Heart right ventricle (tissue), 16 donors: ENCODE results near the gene CD274. TPM values are rescaled to one million over a fixed set of nuclear protein-coding genes. Genes with fewer than 3 reads are reported as not detected.
"Not testable (repeated sequence)": the region's sequence is repeated elsewhere in the genome, so short reads cannot be mapped to it uniquely, and the experiment has no call there.

Experiments
- ATAC-seq, 8 donors: fragments of 200-7000 bp; cut with Tn5 transposase; one replicate each; pipeline ENCODE4 v1.9.1; 2020; ENCODE audit warnings: mild to moderate bottlenecking in 8 of 8, moderate library complexity in 8 of 8, moderate number of reproducible peaks in 1 of 8
- DNase-seq, 2 donors: peaks; one replicate each; pipeline ENCODE4 v3.0.0-alpha.2; 2020
- H3K27ac ChIP-seq, 10 donors: fragments of 200-600 bp; sonication (generic) in 2 of 10; one replicate each; pipeline versions ENCODE4 v1.5.0 to v1.8.0; 2020 to 2022; ENCODE audit warnings: mild to moderate bottlenecking in 3 of 10
- H3K27me3 ChIP-seq, 7 donors: fragments of 200-600 bp; one replicate each; pipeline ENCODE4 v1.8.0; 2021 to 2022; ENCODE audit warnings: mild to moderate bottlenecking in 2 of 7
- H3K36me3 ChIP-seq, 9 donors: fragments of 200-600 bp; sonication (generic) in 1 of 9; one replicate each; pipeline versions ENCODE4 v1.5.0 to v1.8.0; 2020 to 2022; ENCODE audit warnings: mild to moderate bottlenecking in 2 of 9
- H3K4me1 ChIP-seq, 9 donors: fragments of 200-600 bp; sonication (generic) in 1 of 9; one replicate each; pipeline versions ENCODE4 v1.5.0 to v1.8.0; 2020 to 2022; ENCODE audit warnings: mild to moderate bottlenecking in 4 of 9
- H3K4me3 ChIP-seq, 10 donors: fragments of 200-600 bp; sonication (generic) in 2 of 10; one replicate each; pipeline versions ENCODE4 v1.5.0 to v1.8.0; 2020 to 2022; ENCODE audit warnings: mild to moderate bottlenecking in 7 of 10, moderate library complexity in 2 of 10
- H3K9me3 ChIP-seq, 11 donors: fragments of 200-600 bp in 10 of 11; sonication (generic) in 2 of 11; one replicate each; pipeline versions ENCODE4 v1.5.0 to v1.8.0; 2013 to 2022; ENCODE audit warnings: mild to moderate bottlenecking in 2 of 11, control low read depth in 1 of 11, moderate library complexity in 1 of 11
- WGBS, 2 donors: extraction: QIAGEN DNeasy Blood & Tissue Kit; methylation state at CpG; one replicate each; pipeline ENCODE4 v1.1.7; 2013; ENCODE audit warnings: inconsistent platforms in 1 of 2; 5-methylcytosine and 5-hydroxymethylcytosine counted together
- intact Hi-C, 10 donors: fragments of 100-400 bp; cut with DNase I; formaldehyde crosslinking; loops; one replicate each; pipeline versions ENCODE4 v1.11.1 to v1.14.2; 2022
- polyA plus RNA-seq, 2 donors: library from polyadenylated mRNA; stranded (reverse); fragments of 200-250 nt; gene quantifications; one replicate each; pipeline ENCODE4 v1.2.3, GENCODE V29; 2013
- total RNA-seq, 10 donors: library from RNA; stranded (reverse); fragmentation: NEBNext Ultra II Directional in 3 of 10; extraction: Animal tissue kit (Norgen Biotek cat#: 25700) in 3 of 10; gene quantifications; one replicate each; pipeline versions ENCODE4 v1.2.1 to v1.2.4, GENCODE V29; 2021 to 2023
- TF ChIP-seq, protein P1 (sequence below), 9 donors: fragments of 200-600 bp; sonication (generic) in 2 of 9; IDR thresholded peaks; one replicate each; pipeline versions ENCODE4 v1.5.0 to v1.8.0; 2021 to 2022; ENCODE audit warnings: antibody characterized with exemption in 9 of 9, mild to moderate bottlenecking in 5 of 9, moderate library complexity in 1 of 9
- donor health status: Arrhythmogenic right ventricular cardiomyopathy.
- donor health status: ischemic (EF 13 %, LVEDD 7.1; RV severe dilation, severe dysfunction).
- donor health status: healthy with polysubstance abuse.
- donor health status: DM: no; HTN: yes; CAD: no.
- donor health status: DM: no; HTN: no; CAD: no.
- donor health status: ischemic (EF 25% LVEDD 6.9; RV normal size, moderate dysfunction).
- donor health status: ischemic (EF 25% LVEDD 5.7; RV mildly dilated, moderate dysfunction).
- donor health status: healthy.
- donor health status: DM: yes; HTN: yes; CAD: no.
- donor health status: Ischemic cardiomyopathy.
- donor health status: ischemic (EF 35%, LVEDD 5.7; RV mildly dilated, moderate dysfunction).
- donor health status: nonischemic (EF 11% LVEDD 7.7; RV severe dilation, severe dysfunction).
- donor health status: DM: yes; HTN: yes; CAD: no.
- donor health status: PGD.
- donor health status: ischemic (EF 29% LVEDD 5.4; RV normal size, mild dysfunction).
- donor health status: nonischemic (EF 23%, LVEDD 6.1; RV moderate dilation, normal function).

The CD274 gene
- total and polyA plus RNA-seq, 12 donors, result 4.5 to 44.0 (median 13.5) TPM

DNA sequence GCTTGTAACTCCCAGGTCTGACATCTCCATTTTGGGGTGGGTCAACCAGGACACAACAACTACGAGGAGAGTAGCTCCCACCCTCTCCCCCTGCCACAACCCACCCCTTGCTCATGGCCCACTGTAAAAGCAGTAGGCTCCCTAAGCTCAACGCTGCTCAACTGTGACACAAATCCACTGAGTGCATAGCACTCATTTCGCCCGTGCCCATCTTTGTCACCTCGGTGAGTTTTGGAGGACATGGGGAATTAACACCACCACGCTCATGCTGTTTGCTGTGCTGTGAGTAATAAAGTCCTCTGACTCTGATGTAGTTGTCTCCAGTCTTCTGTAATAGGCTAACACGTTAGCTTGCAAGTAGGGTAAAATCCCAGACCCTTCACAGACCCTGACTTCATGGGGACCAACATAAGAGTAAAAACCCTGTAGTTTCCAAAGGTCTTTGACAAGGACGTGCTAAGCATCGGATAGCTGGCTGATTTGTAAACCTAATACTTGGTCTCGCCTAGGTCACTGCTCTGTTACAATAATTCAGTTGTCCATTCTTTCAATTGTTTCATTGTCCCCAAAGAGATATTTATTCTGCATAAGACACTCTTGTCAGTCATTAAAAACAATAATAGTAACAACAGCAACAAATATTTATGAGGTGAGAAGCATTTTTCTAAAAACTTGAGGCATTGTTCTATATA lies 20.3 kb upstream of the CD274 start:
- Histone ChIP-seq H3K9me3 (no peaks in the 10 kb centered on the region), H3K27ac (no peak overlapping the region), H3K36me3 (peaks cover 0 to 54% (median 0%) of the 10 kb centered on the region in 9 donors), H3K4me3 (no peak overlapping the region), H3K27me3 (no peaks in the 10 kb centered on the region), H3K4me1 (no peaks in the 10 kb centered on the region)
- DNase-seq (no peak), ATAC-seq (no peak)
- WGBS, 2 donors, result 96 to 98% methylated on average over 10 of the region's 10 CpGs
- TF ChIP-seq, protein P1, sequence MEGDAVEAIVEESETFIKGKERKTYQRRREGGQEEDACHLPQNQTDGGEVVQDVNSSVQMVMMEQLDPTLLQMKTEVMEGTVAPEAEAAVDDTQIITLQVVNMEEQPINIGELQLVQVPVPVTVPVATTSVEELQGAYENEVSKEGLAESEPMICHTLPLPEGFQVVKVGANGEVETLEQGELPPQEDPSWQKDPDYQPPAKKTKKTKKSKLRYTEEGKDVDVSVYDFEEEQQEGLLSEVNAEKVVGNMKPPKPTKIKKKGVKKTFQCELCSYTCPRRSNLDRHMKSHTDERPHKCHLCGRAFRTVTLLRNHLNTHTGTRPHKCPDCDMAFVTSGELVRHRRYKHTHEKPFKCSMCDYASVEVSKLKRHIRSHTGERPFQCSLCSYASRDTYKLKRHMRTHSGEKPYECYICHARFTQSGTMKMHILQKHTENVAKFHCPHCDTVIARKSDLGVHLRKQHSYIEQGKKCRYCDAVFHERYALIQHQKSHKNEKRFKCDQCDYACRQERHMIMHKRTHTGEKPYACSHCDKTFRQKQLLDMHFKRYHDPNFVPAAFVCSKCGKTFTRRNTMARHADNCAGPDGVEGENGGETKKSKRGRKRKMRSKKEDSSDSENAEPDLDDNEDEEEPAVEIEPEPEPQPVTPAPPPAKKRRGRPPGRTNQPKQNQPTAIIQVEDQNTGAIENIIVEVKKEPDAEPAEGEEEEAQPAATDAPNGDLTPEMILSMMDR (IDR thresholded peaks at IDR 0.05), result no peak
- intact Hi-C loops, result loop anchor here in 7 of 10 donors (5.0 to 10.0 kb wide), 6 partner anchors 85 to 675 kb away; partner anchors contain the start of genes INSL6 (in 3 of the 7) and JAK2 (in 1 of the 7)

DNA sequence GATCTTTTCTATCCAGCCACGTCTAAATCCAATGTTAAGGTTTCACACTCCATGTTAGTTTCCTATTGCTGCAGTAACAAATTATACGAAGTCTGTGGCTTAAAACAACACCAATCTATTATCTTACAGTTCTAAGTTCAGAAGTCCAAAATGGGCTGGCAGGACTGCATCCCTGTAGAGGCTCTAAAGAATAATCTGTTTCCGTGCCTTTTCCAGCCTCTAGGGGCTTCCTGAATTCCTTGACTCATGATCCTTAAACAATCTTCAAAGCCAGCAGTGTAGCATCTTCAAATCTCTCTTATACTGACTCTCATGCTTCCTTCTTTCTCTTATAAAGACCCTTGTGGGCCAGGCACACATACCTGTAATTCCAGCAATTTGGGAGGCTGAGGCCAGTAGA lies 19.4 kb upstream of the CD274 start:
- ATAC-seq (no peak), DNase-seq (no peak)
- TF ChIP-seq, protein P1 (IDR thresholded peaks at IDR 0.05), result no peak
- no peaks in the 10 kb centered on the region for H3K9me3 ChIP-seq
- intact Hi-C loops, result loop anchor here in 3 of 10 donors (10.0 kb wide), 3 partner anchors 86 to 666 kb away; partner anchors contain the start of gene JAK2 (in 1 of the 3)
- 51 to 73% methylated on average over 3 of the region's 3 CpGs for WGBS, 2 donors
- no peak overlapping the region for H3K27ac ChIP-seq
- peaks cover 0 to 63% (median 0%) of the 10 kb centered on the region in 9 donors for H3K36me3 ChIP-seq
- H3K4me3 ChIP-seq, result no peak overlapping the region
- H3K4me1 ChIP-seq, result peaks cover 0 to 5% (median under 1%) of the 10 kb centered on the region in 9 donors
- no peaks in the 10 kb centered on the region for H3K27me3 ChIP-seq

- H3K27ac ChIP-seq, DNase-seq, H3K27me3 ChIP-seq, H3K9me3 ChIP-seq, ATAC-seq, H3K4me3 ChIP-seq: not testable (repeated sequence)
- WGBS, 2 donors, result 97 to 98% methylated on average over 24 of the region's 24 CpGs
- H3K4me1 ChIP-seq, result peaks cover 0 to 18% (median 12%) of the 10 kb centered on the region in 9 donors
- H3K36me3 ChIP-seq, result peaks cover 0 to 54% (median 0%) of the 10 kb centered on the region in 9 donors
- intact Hi-C loops, result loop anchor here in 3 of 10 donors (10.0 kb wide), 3 partner anchors 88 to 668 kb away; partner anchors contain the start of gene JAK2 (in 1 of the 3)
Observed at GRCh38 chr9:5432890-5433289, 17.5 kb upstream of the CD274 start.

- not testable (repeated sequence) for H3K27ac ChIP-seq, H3K9me3 ChIP-seq, H3K4me3 ChIP-seq, H3K27me3 ChIP-seq, DNase-seq, ATAC-seq
- WGBS, 2 donors, result 91 to 97% methylated on average over 26 of the region's 26 CpGs
- intact Hi-C loops, result loop anchor here in 3 of 10 donors (10.0 kb wide), 3 partner anchors 89 to 669 kb away; partner anchors contain the start of gene JAK2 (in 1 of the 3)
- peaks cover 0 to 54% (median 0%) of the 10 kb centered on the region in 9 donors for H3K36me3 ChIP-seq
- peaks cover 0 to 22% (median 16%) of the 10 kb centered on the region in 9 donors for H3K4me1 ChIP-seq
Observed at GRCh38 chr9:5433328-5433727, 17.0 kb upstream of the CD274 start.

GRCh38 chr9:5433841-5434810 lies 16.2 kb upstream of the CD274 start:
- not testable (repeated sequence) for H3K9me3 ChIP-seq, H3K4me3 ChIP-seq, DNase-seq, H3K27ac ChIP-seq, H3K27me3 ChIP-seq, ATAC-seq
- intact Hi-C loops, result loop anchor here in 3 of 10 donors (10.0 kb wide), 3 partner anchors 89 to 669 kb away; partner anchors contain the start of gene JAK2 (in 1 of the 3)
- H3K36me3 ChIP-seq, result peaks cover 0 to 47% (median 0%) of the 10 kb centered on the region in 9 donors
- H3K4me1 ChIP-seq, result peaks cover 0 to 26% (median 22%) of the 10 kb centered on the region in 9 donors
- 97% methylated on average over 61 to 65 of the region's 65 CpGs for WGBS, 2 donors
